8988T (cell line): ENCODE measurements around the gene SAA1.
"Not testable (repeated sequence)": the region's sequence is repeated elsewhere in the genome, so short reads cannot be mapped to it uniquely, and the experiment has no call there.

Source experiments
- DNase-seq: peaks from one replicate; pipeline ENCODE4 v3.0.0; 2011

The SAA1 gene

DNA sequence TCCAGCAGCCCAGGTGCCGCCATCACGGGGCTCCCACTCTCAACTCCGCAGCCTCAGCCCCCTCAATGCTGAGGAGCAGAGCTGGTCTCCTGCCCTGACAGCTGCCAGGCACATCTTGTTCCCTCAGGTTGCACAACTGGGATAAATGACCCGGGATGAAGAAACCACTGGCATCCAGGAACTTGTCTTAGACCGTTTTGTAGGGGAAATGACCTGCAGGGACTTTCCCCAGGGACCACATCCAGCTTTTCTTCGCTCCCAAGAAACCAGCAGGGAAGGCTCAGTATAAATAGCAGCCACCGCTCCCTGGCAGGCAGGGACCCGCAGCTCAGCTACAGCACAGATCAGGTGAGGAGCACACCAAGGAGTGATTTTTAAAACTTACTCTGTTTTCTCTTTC, at the start of gene SAA1:
TSS of gene SAA1 (plus strand) at position 316 of the 400 bp plus-strand sequence. CDS start 624 bp downstream, outside the sequence.
- DNase-seq = no peak

DNA sequence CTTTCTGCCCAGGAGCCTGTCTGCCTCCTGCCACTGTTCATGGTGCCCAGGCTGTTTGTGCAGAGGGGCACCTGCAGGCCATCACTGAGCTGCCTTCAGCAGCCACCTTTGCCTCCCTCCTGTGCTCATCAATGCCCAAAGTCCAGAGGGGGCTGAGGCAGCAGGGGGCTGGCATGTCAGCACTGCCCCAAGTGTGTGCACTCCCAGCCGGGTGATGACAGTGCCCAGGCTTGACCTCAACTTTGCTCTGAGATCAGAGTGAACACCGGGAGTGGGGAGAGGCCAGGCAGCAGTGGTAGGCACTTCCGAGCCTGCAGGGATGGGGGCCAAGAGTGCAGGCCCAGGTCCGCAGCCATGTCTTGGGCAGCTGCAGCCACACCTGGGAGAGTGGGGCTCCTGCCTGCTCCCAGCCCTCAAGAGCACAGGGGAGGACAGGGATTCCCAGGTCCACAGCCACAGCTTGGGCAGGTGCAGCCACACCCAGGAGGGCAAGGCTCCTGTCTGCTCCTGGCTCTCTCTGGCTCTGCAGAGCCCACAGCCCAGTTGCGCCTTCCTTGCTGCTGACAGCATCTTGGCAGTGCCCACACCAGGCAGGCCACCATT, 44.7 kb upstream of the SAA1 start:
- no peak for DNase-seq

DNA sequence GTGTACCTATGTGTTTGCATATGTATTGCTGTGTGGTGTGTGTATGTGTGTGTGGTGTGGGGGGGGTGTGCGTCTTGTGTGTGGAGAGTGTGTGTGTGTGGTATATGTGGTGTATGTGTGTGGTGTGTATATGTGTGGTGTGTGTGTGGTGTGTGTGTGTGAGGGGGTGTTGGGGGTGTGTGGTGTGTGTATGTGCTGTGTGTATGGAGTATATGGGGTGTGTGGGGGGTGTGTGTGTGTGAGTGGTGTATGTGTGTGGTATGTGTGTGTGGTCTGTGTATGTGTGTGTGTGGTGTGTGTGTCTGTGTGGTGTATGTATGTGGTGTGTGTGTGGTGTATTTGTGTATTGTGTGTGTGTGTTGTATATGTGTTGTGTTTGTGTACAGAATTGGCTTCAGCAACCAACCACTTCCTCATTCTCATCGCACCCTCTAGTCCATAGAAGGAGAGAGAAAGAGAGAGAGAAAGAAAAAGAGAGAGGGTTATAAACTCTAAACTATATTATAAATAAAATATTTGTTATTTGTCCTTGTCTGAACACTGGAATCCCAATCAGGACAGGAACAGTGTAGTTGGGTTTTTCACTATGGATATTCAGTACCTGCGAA, 43.1 kb upstream of the SAA1 start:
- no peak for DNase-seq

DNA sequence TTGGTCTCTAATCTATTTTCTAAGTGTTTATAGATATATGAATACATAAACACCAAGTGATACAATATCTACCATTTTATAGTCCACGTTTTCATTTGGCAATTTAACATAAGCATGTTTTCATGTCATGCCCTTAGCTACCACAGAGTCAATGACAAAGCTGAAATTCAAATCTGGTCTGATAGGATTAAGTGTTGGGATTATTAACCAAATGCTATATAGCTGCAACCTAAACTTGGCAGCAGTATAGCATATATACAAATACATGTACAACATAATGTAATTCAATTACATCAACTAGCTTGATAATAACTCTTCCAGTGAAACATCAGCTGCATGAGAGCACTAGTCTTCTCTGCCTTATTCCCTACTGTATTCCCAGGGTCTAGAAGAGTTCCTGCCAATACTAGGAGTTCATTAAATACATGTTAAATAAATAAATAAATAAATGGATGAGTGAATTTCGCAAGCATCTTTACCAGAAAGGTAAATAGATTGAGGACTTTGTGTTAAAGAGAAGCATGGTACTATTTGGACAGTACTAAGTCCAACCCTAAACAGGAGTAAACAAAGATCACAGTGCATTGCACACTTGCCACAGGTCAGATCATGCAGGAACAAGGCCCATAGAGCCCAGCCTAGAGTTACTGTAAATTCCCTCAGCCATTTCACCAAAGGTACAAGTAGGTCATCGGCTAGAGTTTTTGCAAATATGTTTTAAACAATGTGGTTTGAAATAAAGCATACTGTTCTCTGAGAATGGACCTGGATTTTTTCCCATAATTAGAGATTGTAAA, 42.3 kb upstream of the SAA1 start:
- DNase-seq = no peak

DNA sequence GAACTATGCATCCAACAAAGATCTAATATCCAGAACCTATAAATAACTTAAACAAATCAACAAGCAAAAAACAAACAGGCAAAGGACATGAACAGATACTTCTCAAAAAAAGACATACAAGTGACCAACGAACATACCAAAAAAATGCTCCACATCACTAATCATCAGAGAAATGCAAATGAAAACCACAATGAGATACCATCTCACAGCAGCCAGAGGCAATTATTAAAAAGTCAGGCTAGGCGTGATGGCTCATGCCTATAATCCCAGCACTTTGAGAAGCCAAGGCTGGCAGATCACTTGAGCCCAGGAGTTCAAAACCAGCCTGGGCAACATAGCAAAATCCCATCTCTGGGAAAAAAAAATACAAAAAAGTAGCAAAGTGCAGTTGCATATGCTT, 40.2 kb upstream of the SAA1 start:
- DNase-seq = no peak

DNA sequence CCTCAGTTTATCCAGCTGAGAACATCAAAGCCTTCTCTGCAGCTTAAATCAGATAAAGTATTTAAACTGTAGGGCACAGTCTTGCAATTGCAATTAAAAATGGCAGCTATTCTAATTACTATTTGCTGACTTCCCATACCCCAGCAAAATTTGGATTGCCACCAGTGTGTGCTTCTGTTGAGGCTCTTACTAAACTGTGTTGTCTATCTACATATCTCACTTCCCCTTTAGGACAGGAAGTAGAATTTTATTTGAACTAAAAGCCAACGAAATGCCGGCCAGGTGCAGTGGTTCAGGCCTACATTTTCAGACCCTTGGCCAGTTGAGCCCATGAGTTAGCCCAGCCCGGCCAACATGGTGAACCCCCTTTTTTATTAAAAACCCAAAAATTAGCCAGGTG, 36.6 kb upstream of the SAA1 start:
- no peak for DNase-seq

DNA sequence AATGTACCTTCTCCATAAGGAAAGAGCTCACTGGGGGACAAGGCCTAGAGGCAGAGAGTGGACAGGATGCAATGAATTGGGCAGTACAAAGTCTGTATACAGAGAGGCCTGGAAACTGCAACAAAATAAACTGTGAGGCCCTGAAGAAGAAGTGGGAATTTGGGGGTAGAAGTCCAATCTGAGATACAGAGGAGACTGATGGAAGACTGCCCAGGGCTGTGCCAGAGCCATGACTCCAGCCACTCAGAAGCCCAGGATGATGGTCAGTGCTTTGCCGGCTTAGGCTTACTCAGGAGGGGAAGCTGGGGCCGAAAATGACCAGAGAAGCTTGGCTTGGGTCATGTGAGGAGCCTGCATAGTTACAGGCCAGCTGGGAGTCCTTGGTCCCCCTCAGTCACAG, 35.2 kb upstream of the SAA1 start:
- no peak for DNase-seq

DNA sequence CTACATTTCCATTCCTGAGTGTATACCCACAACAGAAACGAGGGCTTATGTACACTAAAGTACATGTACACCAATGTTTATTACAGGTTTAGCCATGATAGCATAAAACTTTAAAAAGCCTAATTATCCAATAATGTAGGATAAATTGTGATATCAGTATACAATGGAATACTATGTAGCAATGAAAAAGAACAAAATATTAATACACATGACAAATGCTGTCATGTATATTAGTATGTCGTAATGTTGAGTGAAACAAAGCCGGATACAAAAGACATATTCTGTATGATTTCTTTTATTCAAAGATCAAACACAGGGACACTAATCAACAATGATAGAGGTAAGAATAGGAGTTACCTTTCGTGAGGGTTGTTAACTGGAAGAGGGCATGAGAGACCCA, 32.2 kb upstream of the SAA1 start:
- no peak for DNase-seq

DNA sequence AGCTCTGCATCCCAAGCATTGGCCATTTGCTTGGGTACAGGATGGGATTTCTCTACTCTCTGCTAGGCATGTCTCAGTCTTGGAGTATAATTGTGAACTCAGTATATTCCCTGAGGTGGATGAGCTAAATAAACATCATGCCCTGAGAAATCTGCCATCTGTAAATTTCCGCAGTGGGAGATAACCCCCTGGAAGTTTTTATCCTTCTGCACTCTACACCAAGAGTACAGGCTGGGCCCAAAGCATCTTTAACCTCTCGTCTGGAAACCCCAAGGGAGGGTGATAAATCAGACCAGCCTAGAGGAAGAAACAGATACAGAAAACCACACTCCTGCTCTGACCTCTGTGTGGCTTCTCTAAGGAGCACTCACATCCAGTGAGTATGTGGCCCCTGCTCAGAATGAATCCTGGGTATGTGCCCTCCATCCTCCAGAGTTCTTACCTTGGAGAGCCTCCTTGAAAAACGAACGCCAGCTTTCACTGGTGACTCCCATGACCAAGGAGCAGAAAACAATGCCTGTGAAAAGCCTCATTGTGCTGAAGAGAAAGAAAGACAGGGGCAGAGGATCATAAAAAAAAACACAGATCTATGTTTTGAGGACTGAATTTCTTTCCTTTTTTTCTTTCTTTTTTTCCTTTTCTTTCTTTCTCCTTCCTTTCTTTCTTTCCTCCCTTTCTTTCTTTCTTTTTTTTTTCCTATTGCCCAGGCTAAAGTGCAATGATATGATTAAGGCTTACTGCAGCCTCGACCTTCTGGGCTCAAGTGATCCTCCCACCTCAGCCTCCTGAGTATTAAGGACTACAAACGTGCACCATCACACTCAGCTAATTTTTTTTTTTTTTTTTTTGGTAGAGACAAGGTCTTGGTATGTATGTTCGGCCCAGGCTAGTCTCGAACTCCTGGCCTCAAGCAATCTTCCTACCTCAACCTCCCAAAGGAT, 30.4 kb upstream of the SAA1 start:
- DNase-seq = no peak

DNA sequence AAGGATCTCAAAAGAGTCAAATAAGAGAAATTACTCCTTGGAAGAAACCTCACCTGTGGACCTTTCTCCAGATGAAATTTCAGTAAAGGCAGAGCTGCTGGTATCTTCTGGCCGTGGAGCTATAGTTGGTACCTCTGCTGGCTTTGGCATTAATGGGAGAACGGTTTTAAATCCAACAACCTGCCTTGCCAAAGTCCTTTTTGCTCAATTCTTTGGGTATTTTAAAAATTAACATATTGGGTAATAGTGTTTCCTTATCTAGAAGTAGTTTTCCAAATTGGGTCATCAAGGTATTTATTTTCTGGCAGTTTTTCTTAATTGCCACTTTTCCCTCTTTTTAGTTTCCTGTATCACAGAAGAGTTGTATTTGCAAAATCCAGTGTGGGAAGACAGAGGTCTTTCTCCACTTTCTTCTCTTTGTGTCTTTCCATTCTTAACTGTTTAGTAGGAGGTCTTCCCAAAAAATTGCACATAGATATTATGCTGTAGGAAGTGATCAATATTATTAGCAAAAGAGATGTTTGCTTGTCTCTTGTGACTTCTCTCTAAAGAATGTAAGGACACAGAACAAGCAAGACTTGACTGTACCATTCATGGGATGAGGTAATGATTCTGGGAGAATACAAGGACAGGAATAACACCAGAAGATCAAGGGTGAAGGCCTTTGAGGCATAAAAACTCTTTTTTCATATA, 29.3 kb upstream of the SAA1 start, which contains the start of gene SAA4:
TSS of gene SAA4 (minus strand) at position 139 of the 693 bp plus-strand sequence. CDS start 876 bp downstream, outside the sequence.
- no peak for DNase-seq

DNA sequence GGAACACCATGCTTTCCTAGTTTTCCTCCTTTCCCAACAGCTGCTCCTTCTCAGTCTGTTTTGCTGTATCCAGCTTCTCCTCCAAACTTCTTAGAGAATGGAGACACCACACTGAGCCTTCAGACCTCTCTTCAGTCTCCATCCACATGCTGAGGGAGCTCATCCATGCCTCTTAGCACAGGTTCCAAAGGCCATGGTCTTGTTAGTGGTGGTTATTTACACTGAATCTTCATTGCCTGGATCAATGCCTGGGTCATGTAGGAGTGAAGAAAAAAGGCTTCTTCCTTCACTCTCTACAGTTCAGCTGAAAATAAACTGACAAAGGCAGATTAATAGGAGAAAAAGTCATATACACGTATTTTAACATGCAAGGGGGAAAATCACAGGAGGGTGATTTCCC, 26.4 kb upstream of the SAA1 start:
- DNase-seq = no peak

DNA sequence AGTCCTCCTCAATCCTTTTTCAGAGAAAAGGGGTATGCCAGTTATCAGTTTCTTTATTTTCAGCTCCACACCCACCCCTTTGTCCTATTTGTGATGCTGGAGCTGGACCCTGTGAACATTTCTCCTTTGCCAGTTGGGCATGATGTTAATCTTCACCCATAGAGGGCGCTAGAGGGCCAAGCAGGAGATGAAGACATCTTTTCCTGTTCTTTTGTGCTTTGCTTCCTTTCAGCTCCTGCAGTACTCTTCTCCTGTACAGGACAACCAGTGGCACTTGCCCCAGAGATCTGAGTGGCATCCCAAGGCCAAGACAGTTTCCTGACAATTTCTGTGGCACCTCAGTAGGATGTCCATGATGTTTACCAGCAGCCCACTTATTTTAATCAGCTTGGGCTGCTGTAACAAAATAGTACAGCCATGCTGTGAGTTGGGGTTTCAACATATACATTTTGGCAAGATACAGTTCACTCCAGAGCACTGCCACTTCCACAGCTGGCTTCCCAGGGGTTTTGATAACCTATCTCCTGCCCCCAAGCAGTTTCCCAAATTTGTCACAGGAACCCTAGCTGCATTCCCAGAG, 22.2 kb upstream of the SAA1 start:
- no peak for DNase-seq

DNA sequence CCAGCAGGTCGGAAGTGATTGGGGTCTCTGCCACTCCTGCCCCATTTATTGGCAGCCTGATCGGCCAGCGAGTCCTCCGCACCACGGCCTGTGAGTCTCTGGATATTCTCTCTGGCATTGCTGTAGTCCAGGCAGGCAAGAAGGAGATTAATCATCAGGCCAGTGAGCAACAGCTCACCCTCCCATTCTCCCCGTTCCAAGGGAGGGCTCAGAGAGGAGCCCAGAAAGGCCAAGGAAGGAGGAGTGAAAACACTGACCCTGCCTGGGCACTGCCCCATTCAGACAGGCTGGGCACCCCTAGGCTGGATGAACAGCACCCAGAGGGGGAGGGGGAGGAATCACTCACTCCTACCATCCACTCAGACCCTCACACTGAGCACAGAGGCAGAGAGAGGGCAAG, 20.7 kb upstream of the SAA1 start:
- DNase-seq = no peak

DNA sequence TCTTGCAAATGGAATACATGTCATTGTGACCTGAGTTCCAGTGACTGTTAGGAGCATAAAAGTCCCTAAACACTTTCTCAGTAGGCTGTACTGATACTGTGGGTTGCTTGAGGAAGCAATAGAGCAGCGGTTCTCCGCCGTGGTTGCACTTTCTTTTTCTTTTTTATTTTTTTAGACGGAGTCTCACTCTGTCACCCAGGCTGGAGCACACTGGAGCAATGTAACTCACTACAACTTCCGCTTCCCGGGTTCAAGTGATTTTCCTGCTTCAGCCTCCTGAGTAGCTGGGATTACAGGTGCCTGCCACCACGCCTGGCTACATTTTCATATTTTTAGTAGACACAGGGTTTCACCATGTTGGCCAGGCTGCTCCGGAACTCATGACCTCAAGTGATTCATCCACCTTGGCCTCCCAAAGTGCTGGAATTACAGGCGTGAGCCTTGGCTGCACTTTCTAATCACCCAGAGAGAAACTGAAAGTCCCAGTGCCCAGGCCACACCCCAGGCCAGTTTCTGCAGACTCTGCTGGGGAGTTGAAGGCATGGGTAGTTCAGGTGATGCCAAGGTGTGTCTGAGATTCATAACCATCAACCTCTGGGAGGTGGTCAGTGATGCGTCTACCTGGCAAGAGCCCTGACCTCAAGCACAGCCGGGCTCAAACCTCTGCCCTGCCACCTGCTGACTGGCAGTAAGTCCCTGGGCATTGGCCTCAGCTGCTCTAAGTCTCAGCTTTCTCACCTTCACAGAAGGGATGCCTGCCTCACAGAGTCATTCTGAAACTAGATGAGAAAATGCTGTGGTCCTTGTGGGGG, 19.5 kb upstream of the SAA1 start:
- DNase-seq = not testable (repeated sequence)

DNA sequence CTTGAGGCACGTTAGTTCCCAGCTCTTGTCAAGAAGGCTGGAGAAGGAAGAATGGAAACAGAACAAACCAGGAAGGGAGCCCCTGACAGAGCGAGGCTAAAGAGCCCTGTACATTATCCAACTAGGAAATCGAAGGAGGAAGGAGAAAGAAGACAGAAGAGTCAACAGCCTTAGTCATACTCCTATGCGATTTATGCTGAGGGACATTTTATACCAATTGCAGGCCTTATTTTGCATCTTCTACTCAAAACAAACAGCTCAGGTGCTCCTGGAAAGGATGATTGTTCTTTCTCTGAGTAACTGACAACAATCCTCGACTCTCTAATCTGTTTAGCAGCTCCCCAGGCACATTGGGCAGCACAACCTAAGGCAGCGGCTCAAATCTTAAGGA, 18.9 kb upstream of the SAA1 start:
- not testable (repeated sequence) for DNase-seq

DNA sequence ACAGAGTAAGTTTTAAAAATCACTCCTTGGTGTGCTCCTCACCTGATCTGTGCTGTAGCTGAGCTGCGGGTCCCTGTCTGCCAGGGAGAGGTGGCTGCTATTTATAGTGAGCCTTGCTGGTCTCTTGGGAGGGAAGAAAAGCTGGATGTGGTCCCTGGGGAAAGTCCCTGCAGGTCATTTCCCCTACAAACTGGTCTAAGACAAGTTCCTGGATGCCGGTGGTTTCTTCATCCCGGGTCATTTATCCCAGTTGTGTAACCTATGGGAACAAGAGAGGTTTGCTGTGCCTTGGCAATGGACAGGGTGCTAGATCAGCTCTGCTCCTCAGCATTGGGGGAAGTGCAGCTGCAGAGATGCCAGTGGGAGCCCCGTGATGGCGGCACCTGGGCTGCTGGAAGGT, 17.5 kb upstream of the SAA1 start, which contains the start of gene SAA2:
TSS of gene SAA2 (minus strand) at position 108 of the 400 bp plus-strand sequence. CDS start 657 bp downstream, outside the sequence.
- no peak for DNase-seq

DNA sequence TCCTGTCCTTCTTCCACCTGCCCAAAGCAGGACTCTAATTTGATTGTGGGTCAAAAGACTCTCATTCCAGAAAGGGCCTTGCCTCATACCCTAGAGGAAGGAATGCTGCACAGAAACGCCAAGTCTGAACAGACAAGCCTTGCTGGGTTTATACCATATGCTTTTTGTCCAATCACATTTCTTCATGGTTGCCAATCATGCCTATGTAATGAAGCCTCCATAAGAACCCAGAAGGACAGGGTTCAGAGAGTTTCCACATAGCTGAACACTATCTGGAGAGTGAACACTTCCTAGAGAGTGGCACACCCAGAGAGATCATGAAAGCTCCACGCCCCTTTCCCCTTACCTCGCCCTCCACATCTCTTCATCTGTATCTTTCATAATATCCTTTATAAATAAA, 12.8 kb upstream of the SAA1 start:
- DNase-seq = no peak

DNA sequence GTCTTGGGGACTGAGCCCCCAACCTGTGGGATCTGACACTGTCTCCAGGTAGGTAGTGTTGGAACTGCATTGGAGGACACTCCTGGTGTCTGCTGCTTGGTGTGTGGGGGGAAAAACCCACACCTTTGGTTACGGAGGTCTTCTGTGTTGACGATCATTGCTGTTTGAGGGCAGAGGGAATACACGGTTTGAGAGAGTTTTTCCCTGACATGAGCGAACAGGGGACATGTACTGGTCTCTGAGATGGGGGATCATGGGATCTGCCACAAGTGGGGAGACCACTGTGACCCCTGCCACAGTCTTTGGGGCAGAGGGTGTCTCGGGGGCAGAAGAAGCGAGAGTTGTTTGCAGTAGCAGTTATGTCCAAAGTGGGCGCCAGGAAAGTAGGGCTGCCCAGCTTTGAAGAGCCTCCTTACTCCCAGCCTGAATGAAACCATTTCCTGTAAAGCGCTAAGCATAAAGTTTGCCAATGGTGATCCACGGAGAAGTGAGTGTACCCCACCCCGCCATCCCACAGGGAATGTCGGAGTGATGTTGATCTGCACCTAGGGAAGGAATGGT, 12.2 kb upstream of the SAA1 start:
- DNase-seq = no peak

DNA sequence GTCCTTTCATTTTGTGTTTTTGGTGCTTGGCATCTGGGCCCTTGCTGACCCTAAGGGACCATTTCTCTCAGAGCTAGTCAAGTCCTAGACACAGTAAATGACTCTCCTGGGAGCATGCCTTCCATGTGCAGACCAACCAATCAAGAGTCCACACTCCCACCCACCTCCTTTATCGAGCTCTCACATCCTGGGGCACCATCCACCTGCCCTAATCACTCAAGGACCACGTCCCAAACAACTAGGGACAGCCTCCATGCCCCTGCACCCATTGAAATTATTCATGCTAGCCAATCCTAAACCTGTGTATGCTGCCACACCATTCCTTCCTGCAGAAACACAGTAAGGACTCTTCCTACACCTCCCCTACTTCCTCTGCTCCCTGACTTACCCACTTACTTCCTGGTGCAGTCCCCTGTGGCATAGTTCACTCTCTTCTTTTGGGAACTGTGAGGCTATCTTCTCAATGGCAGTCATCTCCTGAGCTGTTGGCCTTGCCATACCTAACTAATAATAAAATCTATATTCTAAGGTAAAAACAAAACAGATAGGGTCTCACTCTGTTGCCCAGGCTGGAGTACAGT, 11.2 kb upstream of the SAA1 start:
- DNase-seq = no peak

DNA sequence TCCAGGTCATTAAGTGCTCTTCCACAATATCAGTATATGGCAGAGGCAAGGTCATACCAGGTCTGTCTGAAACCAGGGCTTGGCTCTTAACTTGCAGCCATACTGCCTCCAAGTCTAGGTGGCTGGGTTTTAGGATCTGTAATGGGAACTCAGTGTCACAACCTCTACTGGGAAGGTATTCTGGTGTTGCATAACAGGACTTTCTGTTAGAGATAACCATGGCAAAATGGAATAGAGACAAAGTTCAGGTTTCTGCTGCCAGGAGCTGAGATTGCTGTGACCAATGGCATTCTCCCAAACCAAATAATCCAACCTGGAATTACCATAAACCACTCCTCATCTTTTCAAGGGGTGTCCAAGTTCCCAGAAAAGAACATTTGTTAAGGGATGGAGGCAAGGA, 6.8 kb upstream of the SAA1 start:
- DNase-seq = no peak
